ENCODE data around the gene CTSC.

GRCh38 chr11:88259431-88259830 is 78.1 kb downstream of the CTSC start:
- TF ChIP-seq CTCF (IDR thresholded peaks at IDR 0.05) (no peak), JUND (IDR thresholded peaks at IDR 0.05) (no peak), EZH2phosphoT487 (IDR thresholded peaks at IDR 0.05; ENCODE audit: borderline replicate concordance, low read depth) (no peak), REST (IDR thresholded peaks at IDR 0.05; ENCODE audit: low read depth, low read length) (no peak)
